Measurements from ENCODE around the gene ACOT7. TPM values are rescaled to one million over a fixed set of nuclear protein-coding genes. Genes with fewer than 3 reads are reported as not detected.

ACOT7 gene
- total RNA-seq, 1 experiment from 2014 or later, result 36.2 TPM

GRCh38 chr1:6272452-6272851, 121.1 kb downstream of the ACOT7 start:
- Mint-ChIP-seq H3K27ac (ENCODE audit: unreplicated experiment) (no peak overlapping the region), H3K9me3 (ENCODE audit: low read depth, unreplicated experiment) (no peaks in the 10 kb centered on the region), H3K4me3 (ENCODE audit: low read depth, unreplicated experiment) (no peak overlapping the region), H3K36me3 (ENCODE audit: insufficient read depth, unreplicated experiment) (no peaks in the 10 kb centered on the region), H3K4me1 (ENCODE audit: low read depth, unreplicated experiment) (no peaks in the 10 kb centered on the region), H3K27me3 (ENCODE audit: unreplicated experiment) (no peaks in the 10 kb centered on the region)
- CTCF ChIA-PET, result no interaction called here
- BruUV-seq (replicated peaks), result no TSS peak
- intact Hi-C loops (cut with micrococcal nuclease; ENCODE audit: unreplicated experiment), result no loop called here
- TF ChIP-seq CTCF (IDR thresholded peaks at IDR 0.05; ENCODE audit: unreplicated experiment), result no peak
- DNase-seq, result no peak

- intact Hi-C loops (cut with micrococcal nuclease; ENCODE audit: unreplicated experiment), result no loop called here
- CTCF ChIA-PET, result no interaction called here
- BruUV-seq (replicated peaks), result no TSS peak
- Mint-ChIP-seq H3K9me3 (ENCODE audit: low read depth, unreplicated experiment) (no peaks in the 10 kb centered on the region), H3K4me1 (ENCODE audit: low read depth, unreplicated experiment) (no peaks in the 10 kb centered on the region), H3K4me3 (ENCODE audit: low read depth, unreplicated experiment) (no peak overlapping the region), H3K27ac (ENCODE audit: unreplicated experiment) (no peak overlapping the region), H3K27me3 (ENCODE audit: unreplicated experiment) (no peaks in the 10 kb centered on the region), H3K36me3 (ENCODE audit: insufficient read depth, unreplicated experiment) (no peaks in the 10 kb centered on the region)
- DNase-seq, result no peak
- no peak for TF ChIP-seq CTCF (IDR thresholded peaks at IDR 0.05; ENCODE audit: unreplicated experiment)
Measured at GRCh38 chr1:6271554-6271953, 122.0 kb downstream of the ACOT7 start.

GRCh38 chr1:6271006-6271405, 122.6 kb downstream of the ACOT7 start:
- intact Hi-C loops (cut with micrococcal nuclease; ENCODE audit: unreplicated experiment), result no loop called here
- Mint-ChIP-seq H3K36me3 (ENCODE audit: insufficient read depth, unreplicated experiment) (no peaks in the 10 kb centered on the region), H3K4me3 (ENCODE audit: low read depth, unreplicated experiment) (no peak overlapping the region), H3K9me3 (ENCODE audit: low read depth, unreplicated experiment) (no peaks in the 10 kb centered on the region), H3K4me1 (ENCODE audit: low read depth, unreplicated experiment) (no peaks in the 10 kb centered on the region), H3K27ac (ENCODE audit: unreplicated experiment) (no peak overlapping the region), H3K27me3 (ENCODE audit: unreplicated experiment) (no peaks in the 10 kb centered on the region)
- DNase-seq, result no peak
- TF ChIP-seq CTCF (IDR thresholded peaks at IDR 0.05; ENCODE audit: unreplicated experiment), result no peak
- BruUV-seq (replicated peaks), result no TSS peak
- CTCF ChIA-PET, result interaction anchor here (0.6 kb wide), 1 partner anchor 14 kb away, joined by 10 read pairs; no protein-coding TSS in a partner anchor

GRCh38 chr1:6270401-6270800, 123.2 kb downstream of the ACOT7 start:
- H3K4me1 Mint-ChIP-seq (ENCODE audit: low read depth, unreplicated experiment), result no peaks in the 10 kb centered on the region
- H3K27me3 Mint-ChIP-seq (ENCODE audit: unreplicated experiment), result no peaks in the 10 kb centered on the region
- CTCF ChIA-PET, result interaction anchor here (0.6 kb wide), 1 partner anchor 14 kb away, joined by 10 read pairs; no protein-coding TSS in a partner anchor
- intact Hi-C loops (cut with micrococcal nuclease; ENCODE audit: unreplicated experiment), result no loop called here
- no peak overlapping the region for H3K27ac Mint-ChIP-seq (ENCODE audit: unreplicated experiment)
- DNase-seq, result no peak
- H3K9me3 Mint-ChIP-seq (ENCODE audit: low read depth, unreplicated experiment), result no peaks in the 10 kb centered on the region
- TF ChIP-seq CTCF (IDR thresholded peaks at IDR 0.05; ENCODE audit: unreplicated experiment), result no peak
- no peak overlapping the region for H3K4me3 Mint-ChIP-seq (ENCODE audit: low read depth, unreplicated experiment)
- no peaks in the 10 kb centered on the region for H3K36me3 Mint-ChIP-seq (ENCODE audit: insufficient read depth, unreplicated experiment)
- BruUV-seq (replicated peaks), result no TSS peak
